OCI-LY1 (cell line): ENCODE data around the gene SLC9A1.

Experiments used
- H2AFZ ChIP-seq: fragments of 200-600 bp; sonication (generic), shearing (Covaris generic); 2 replicates; pipeline ENCODE4 v1.6.0; 2014; ENCODE audit warnings: antibody characterized with exemption, mild to moderate bottlenecking, low read length
- H3F3A ChIP-seq: fragments of 200-600 bp; sonication (generic), shearing (Covaris generic); 2 replicates; pipeline ENCODE4 v1.6.0; 2014; ENCODE audit warnings: mild to moderate bottlenecking, antibody characterized with exemption, low read length, moderate library complexity; ENCODE audit not compliant: insufficient read depth
- H3K27ac ChIP-seq: fragments of 200-600 bp; sonication (generic); 2 replicates; pipeline ENCODE4 v1.5.1; 2014; ENCODE audit warnings: low read length, mixed run types, mild to moderate bottlenecking, low read depth; ENCODE audit not compliant: poor library complexity, severe bottlenecking
- H3K27me3 ChIP-seq: fragments of 200-600 bp; sonication (generic); 2 replicates; pipeline ENCODE4 v1.6.0; 2014; ENCODE audit warnings: antibody characterized with exemption, mild to moderate bottlenecking, low read length, moderate library complexity; ENCODE audit not compliant: insufficient read depth
- H3K36me3 ChIP-seq: fragments of 200-600 bp; sonication (generic); 2 replicates; pipeline ENCODE4 v1.6.1; 2014; ENCODE audit warnings: mild to moderate bottlenecking, antibody characterized with exemption, low read length, moderate library complexity, mixed read lengths; ENCODE audit not compliant: insufficient read depth
- H3K4me1 ChIP-seq: fragments of 200-600 bp; sonication (generic); 2 replicates; pipeline ENCODE4 v1.5.1; 2014; ENCODE audit warnings: mild to moderate bottlenecking, low read length, moderate library complexity; ENCODE audit not compliant: insufficient read depth, severe bottlenecking
- H3K4me2 ChIP-seq: fragments of 200-600 bp; sonication (generic), shearing (Covaris generic); 2 replicates; pipeline ENCODE4 v1.6.1; 2014; ENCODE audit warnings: low read length
- H3K4me3 ChIP-seq: fragments of 200-600 bp; sonication (generic); 2 replicates; pipeline ENCODE4 v1.5.1; 2014; ENCODE audit warnings: low read length, low read depth, mild to moderate bottlenecking, mixed read lengths; ENCODE audit not compliant: poor library complexity, severe bottlenecking
- H3K79me2 ChIP-seq: fragments of 200-600 bp; shearing (Covaris generic); 2 replicates; pipeline ENCODE4 v1.6.1; 2016; ENCODE audit warnings: mixed run types, low read length, mixed read lengths; ENCODE audit not compliant: insufficient read depth
- H3K9ac ChIP-seq: fragments of 200-600 bp; sonication (generic), shearing (Covaris generic); 2 replicates; pipeline ENCODE4 v1.6.1; 2014; ENCODE audit warnings: mild to moderate bottlenecking, low read length, mixed read lengths
- H3K9me2 ChIP-seq: fragments of 200-600 bp; sonication (generic), shearing (Covaris generic); 2 replicates; pipeline ENCODE4 v1.6.1; 2014; ENCODE audit warnings: low read depth, mild to moderate bottlenecking, low read length, mixed read lengths
- H3K9me3 ChIP-seq: fragments of 200-600 bp; shearing (Covaris generic); 2 replicates; pipeline ENCODE4 v1.6.1; 2014; ENCODE audit warnings: low read length, mixed read lengths
- H4K20me1 ChIP-seq: fragments of 200-600 bp; sonication (generic), shearing (Covaris generic); 2 replicates; pipeline ENCODE4 v1.6.0; 2016; ENCODE audit warnings: mild to moderate bottlenecking, low read length; ENCODE audit not compliant: insufficient read depth
- CTCF ChIP-seq: fragments of 200-600 bp; sonication (generic), shearing (Covaris generic); IDR thresholded peaks from 2 replicates; pipeline ENCODE4 v1.5.1; 2017; ENCODE audit warnings: mild to moderate bottlenecking, antibody characterized with exemption, low read length, moderate library complexity, mixed read lengths
- EZH2 ChIP-seq: fragments of 200-600 bp; sonication (generic), shearing (Covaris generic); IDR thresholded peaks from 2 replicates; pipeline ENCODE4 v1.8.0; 2017; ENCODE audit warnings: borderline replicate concordance, mixed run types, mild to moderate bottlenecking, antibody characterized with exemption, low read length, moderate library complexity, mixed read lengths

The SLC9A1 gene

DNA sequence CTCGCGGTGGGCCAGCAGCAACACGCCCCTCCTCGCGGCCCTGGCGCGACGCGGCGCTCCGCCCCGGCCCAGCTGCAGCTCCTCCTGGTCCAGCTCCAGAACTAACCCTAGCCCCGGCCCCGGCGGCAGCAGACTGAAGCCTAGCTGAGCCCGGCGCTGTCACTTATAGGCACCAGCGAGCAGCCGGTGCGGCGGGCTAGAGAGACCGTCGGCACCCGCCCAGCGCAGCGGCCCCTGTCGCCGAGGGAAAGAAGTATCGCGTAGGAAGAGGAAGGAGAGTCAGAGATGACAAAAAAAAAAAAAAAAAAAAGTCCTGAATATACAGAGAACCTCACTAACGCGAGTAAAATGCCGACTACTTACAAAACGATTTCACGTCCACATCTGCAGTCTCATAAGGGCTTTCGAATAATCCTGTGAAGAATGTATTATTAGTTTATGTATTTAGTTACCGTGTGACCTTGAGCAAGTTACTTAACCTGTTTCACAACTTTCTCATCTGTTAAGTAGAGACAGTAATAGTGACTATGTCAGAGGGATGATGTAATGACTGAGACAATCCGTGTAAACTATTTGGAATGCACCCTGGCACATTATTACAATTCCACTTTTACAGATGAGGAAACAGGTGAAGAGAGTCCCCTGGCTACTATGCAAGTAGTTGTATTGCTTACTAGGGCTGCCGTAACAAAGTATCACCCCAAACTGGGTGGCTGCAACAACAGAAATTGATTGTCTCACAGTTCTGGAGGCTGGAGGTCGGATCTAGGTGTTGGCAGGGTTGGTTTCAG is at the start of gene SLC9A1:
Gene SLC9A1 (minus strand): TSS at position 135 of the 791 bp plus-strand sequence. CDS start 791 bp downstream, outside the sequence.
- Histone ChIP-seq H3K79me2 (peaks cover 21% of the 10 kb centered on the region), H3K9me2 (no peaks in the 10 kb centered on the region), H2AFZ (peak within 1 kb of the TSS; percentile 83), H3K4me3 (peak within 1 kb of the TSS; percentile 82), H3K27me3 (no peaks in the 10 kb centered on the region), H3K4me1 (peaks cover 50% of the 10 kb centered on the region), H3K4me2 (peak within 1 kb of the TSS; percentile 88), H3F3A (no peaks in the 10 kb centered on the region), H3K9me3 (no peaks in the 10 kb centered on the region), H3K9ac (peak within 1 kb of the TSS; percentile 92), H4K20me1 (no peaks in the 10 kb centered on the region), H3K36me3 (no peaks in the 10 kb centered on the region), H3K27ac (peak within 1 kb of the TSS; percentile 66)
- TF ChIP-seq EZH2 = no peak
- peak; percentile 81 for TF ChIP-seq CTCF

DNA sequence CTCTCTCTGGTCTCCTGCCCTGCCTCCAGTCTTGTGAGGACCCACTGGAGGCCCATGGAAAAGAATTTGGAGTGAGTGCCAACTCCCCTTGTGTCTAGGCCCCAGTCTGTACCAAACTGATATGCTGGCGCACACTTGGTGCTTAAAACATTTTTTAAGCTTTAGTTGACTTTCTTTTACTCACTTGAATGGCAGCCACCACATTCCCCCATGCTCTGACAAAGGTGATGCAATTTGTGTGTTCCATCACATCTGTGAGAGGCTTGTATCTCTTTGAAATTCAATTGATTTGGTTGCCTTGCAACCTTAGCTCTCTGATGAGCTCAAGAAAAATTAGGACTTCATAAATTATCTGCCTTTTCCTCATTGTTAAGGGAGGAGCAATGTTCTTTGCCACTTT is 49.0 kb upstream of the SLC9A1 start:
- Histone ChIP-seq H3K79me2 (no peaks in the 10 kb centered on the region), H3K36me3 (no peaks in the 10 kb centered on the region), H3K9me2 (no peaks in the 10 kb centered on the region), H3F3A (no peaks in the 10 kb centered on the region), H3K4me1 (no peaks in the 10 kb centered on the region), H3K4me3 (no peak overlapping the region), H2AFZ (no peak overlapping the region), H3K9me3 (no peaks in the 10 kb centered on the region), H3K4me2 (no peak overlapping the region), H3K27ac (no peak overlapping the region), H3K27me3 (no peaks in the 10 kb centered on the region), H3K9ac (no peak overlapping the region), H4K20me1 (no peaks in the 10 kb centered on the region)
- TF ChIP-seq CTCF (no peak), EZH2 (no peak)

DNA sequence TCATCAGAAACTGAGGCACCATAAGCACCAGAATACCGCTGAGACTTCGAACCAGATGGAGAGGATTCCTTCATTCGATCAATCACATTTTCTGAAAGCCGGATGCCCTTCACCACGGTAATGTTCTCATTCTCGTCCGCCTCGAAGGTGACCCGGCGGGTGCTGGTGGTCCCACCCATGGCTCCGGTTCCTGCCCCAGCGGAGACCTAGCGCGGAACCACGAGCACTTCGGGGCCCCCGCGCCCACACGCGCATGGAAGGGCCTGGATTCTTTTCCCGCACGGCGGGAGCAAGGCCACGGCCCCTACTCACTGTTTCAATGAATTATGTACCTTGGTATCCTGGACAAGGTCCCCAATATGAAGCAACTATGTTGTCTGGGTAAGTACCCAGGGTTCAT is 46.4 kb upstream of the SLC9A1 start:
- H3K9me3 ChIP-seq = no peaks in the 10 kb centered on the region
- H3K4me2 ChIP-seq = no peak overlapping the region
- no peak overlapping the region for H3K9ac ChIP-seq
- no peaks in the 10 kb centered on the region for H3K4me1 ChIP-seq
- no peaks in the 10 kb centered on the region for H3K27me3 ChIP-seq
- no peak overlapping the region for H3K27ac ChIP-seq
- no peaks in the 10 kb centered on the region for H4K20me1 ChIP-seq
- H3K36me3 ChIP-seq = no peaks in the 10 kb centered on the region
- no peaks in the 10 kb centered on the region for H3K9me2 ChIP-seq
- H3K4me3 ChIP-seq = no peak overlapping the region
- H3K79me2 ChIP-seq = no peaks in the 10 kb centered on the region
- H3F3A ChIP-seq = no peaks in the 10 kb centered on the region
- no peak overlapping the region for H2AFZ ChIP-seq
- TF ChIP-seq EZH2 = no peak
- TF ChIP-seq CTCF = no peak
